Stimulated activated CD4-positive, alpha-beta T cell treated with anti-CD3 and anti-CD28 coated beads, Interleukin-2, amount 100 ng/mL, for 4 hours (primary cell): ENCODE results near the gene TMPRSS11E.
"Not testable (repeated sequence)": the region's sequence is repeated elsewhere in the genome, so short reads cannot be mapped to it uniquely, and the experiment has no call there.

ENCODE experiments used
- DNase-seq: peaks from one replicate; pipeline ENCODE4 v3.0.0-alpha.2; 2020; ENCODE audit warnings: low read depth

TMPRSS11E gene

DNA sequence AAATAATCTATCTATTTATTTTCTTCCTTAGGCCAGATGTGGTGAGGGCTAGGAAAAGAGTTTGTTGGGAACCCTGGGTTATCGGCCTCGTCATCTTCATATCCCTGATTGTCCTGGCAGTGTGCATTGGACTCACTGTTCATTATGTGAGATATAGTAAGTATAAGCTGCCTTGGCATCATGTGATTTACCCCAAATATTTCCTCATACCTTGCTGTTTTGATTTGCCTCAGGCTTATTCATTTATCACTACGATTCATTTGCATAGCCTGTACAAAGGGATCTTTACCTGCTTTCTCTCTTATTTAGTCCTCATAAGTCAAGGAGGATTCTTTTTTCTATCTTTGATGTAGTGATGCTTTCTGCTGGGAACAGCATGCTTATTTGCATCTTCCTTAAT lies 14.5 kb downstream of the TMPRSS11E start:
- DNase-seq, result no peak

DNA sequence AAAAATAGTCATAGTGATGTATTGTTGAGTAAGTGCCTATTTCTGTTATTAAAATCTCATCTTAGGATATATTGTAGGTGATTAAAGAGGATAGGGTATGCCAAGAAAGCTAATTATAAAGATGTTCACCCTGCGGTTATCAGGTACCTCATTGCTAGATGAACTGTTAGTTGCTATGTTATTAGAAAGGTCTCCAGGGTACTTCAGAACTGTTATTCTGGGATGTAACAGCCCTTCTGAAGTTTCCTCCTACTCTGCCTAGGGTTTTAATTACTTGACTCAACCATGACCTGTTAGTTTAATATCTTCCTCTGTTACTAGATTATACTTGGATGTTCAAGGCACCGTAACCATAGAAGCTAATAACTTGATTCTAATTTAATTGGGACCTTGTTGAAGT lies 15.4 kb downstream of the TMPRSS11E start:
- DNase-seq, result no peak

DNA sequence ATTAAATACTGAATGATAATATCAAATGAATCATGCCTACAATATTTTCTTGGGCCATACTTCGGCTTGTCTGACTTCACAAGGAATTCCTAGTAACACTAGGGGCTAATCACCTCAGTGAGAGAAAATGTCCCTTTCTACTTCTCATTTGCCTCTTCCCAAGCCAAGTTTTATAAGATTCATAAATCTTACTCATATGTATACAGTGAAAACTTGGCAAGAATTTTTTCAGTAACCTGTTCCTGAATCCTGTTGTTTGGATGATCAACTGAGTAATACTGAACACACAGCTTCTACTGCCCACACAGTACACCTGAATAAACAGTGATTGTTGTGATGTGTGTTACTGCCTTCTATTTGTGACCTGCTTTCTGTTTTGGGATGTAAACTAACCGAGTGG lies 16.5 kb downstream of the TMPRSS11E start:
- DNase-seq, result no peak

DNA sequence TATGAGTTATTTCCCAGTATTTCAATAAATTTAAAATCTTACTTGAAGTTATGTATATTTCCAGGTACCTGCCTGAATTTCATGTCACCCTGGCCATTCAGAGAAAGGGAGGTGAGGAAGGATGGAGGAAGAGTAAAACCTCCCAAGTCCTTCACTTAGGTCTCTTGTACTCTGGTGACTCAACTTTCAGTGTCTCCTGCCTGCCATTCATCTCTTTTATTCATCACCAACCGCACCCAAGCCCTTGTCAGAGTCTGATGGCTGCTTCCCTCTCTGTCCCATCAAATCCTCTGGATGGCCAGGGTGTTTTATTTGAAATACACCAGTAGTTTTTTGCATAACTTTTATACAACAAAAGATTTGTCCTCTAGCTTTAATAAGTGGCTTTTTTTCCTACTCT lies 17.8 kb downstream of the TMPRSS11E start:
- DNase-seq, result no peak

DNA sequence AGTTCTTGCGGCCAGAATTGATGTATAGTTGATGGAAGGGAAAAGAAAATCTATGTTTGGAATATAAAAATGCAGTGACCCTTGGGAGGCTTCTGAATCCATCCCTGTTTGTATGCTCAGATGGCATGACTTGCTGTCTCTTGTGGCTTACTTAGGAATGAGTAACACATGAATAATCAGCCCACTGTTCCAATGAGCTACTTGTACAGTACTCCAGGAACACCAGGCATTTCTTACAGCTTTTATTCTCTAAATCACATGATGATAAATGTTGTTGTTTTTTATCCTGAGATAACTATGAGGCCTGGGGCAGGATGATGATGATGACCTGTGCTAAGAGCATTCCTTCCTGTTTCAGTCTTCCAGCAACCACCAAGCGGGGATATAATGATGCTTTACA lies 18.9 kb downstream of the TMPRSS11E start:
- no peak for DNase-seq

DNA sequence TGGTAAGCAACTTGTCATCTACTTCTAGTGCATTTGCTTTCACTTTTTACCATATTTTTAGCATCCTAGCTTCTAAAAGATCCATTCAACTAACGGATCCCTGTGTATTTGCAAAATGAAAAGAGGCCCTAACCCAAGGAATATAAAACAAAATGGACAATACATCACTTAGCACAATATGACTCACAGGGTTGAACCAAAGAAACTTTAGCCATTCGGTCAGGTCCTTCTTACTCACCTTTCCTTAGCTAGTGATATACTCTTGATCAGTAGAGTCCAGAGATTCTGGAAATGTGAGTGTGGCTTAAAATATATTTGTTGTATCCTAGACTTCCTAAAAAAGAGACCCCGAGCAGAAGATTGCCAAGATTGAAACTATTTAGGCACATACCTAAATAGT lies 19.5 kb downstream of the TMPRSS11E start:
- no peak for DNase-seq

DNA sequence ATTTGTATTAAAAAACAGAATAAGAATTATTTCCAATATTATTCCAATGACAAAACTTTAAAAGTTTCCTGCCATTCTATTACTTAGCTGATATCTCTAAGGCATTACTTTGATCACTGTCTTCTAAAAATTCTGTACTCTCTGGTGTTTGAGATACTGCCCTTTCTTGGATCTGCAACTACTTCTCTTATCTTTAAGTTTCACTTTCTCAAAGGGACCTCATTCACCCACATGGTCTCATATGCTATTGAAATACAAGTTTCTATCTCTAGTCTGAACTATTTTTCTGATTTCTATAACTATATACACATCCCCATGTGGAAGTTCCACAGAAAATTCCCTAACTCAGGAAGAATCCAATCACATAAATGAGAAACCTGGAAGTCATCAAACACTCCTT lies 22.2 kb downstream of the TMPRSS11E start:
- DNase-seq, result no peak

DNA sequence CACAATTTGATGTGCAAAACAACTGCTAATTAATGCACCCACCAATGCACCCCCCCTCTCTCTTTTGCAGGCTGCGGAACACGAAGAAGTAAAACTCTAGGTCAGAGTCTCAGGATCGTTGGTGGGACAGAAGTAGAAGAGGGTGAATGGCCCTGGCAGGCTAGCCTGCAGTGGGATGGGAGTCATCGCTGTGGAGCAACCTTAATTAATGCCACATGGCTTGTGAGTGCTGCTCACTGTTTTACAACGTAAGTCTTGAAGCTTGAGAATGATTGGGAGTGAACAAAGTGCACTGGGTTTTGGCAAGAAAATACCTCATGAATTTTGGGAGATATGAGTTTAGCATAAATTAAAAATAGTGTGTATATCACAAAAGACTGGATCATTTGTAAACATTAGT lies 28.9 kb downstream of the TMPRSS11E start:
- no peak for DNase-seq

DNA sequence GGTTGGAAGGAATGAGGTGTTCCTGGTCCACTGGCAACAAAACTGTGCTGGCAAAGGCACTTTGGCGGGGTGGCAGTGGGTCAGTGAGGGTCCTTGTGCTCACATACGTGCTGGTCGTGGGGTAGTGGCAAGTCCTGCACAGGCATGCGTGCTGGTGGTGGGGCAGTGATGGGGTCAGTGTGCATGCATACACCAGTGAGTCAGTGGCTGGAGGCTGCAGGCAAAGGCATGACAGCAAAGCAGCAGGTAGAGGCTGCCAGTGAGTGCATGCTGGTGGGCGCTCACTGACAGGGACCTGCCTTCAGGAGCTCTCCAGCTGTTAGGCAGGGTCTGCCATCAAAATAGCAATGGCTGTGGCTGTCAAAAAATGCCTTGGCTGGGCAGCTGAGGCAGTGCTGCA lies 42.1 kb downstream of the TMPRSS11E start:
- DNase-seq, result no peak

DNA sequence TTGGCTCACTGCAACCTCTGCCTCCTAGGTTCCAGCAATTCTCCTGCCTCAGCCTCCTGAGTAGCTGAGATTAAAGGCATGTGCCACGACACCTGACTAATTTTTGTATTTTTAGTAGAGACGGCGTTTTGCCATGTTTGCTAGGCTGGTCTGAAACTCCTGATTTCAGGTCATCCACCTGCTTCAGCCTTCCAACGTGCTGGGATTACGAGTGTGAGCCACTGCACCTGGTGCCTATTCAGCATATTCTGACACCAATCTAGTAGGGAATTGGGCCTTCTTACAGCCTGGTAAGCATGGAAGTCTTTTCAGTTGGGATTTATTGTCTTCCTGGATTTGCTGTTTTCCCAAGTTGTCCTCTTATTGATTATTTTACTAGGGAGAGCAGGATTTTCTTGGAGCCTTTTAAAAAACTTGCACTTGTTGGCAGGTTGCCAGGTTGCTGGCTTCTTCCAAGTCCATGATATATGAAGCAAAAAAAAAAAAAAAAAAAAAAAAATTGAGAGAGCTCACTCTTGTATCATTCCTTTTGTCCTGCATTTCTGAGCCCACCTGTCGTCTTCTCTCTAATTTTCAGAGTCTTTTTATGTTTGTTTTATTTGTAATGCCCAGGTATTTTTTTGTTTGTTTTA lies 43.7 kb downstream of the TMPRSS11E start:
- no peak for DNase-seq

DNA sequence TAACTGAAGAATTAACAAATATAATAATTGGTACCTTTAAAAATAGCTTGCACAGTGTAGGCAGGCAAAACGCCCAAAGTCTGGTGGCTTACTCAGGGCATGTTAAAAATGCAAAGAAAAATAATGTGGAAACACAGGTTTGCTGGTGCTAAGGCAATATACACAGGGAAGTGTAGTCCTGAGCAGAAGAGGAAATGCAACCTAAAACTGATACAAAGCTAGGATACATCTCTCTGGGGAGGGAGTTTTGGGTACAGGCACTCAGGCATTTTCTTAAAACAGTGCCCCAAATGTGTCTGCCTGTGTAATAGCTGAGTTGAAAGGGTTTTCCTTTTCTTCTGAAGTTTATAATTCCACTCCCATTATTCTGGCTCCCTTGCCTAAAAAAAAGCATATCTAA lies 47.4 kb downstream of the TMPRSS11E start:
- no peak for DNase-seq

DNA sequence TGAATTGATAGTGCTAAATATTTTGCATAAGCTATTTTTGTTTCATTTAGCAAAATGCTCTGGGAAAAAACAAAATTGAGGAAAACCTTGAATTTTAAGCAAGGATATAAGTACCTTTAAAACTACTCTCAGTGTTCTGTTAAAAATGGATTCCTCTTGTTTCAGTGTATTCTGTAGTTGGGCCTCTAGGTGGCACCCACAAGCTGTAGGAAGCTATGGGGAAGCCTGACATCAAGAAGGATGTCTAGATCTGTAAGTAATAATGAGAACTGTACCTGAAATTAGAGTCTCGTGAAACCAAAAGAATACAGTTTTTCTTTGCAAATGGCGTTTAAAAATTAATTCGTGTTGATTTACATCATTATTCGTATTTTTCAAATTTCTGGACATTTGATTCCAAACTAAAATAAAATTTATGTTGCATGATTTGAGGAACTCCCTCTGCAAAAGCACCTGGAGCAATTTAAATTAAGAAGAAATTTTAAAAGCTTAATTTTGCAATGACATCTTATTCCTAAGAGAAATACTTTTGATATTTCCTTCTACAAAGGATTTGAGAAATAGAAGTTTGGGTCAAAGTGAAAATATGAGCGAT lies 51.2 kb downstream of the TMPRSS11E start:
- DNase-seq, result peak; percentile 44

DNA sequence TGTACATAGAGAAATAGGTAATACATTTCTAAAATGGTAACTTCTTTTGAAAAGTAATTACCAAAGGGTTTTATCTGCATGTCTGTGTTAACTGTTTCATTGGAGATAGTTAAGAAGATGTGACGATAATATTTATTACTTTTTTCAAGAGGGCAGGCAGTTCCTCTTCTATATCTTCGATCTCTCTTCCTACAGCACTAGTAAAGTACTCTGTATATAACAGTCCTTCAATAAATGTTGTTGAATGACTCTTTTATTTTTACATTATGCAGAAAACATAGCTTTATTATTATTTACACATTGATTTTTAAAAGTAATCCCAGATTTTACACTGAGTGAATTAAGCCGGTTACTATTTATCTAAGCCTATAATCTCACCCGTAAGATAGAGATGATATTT lies 51.8 kb downstream of the TMPRSS11E start:
- no peak for DNase-seq

DNA sequence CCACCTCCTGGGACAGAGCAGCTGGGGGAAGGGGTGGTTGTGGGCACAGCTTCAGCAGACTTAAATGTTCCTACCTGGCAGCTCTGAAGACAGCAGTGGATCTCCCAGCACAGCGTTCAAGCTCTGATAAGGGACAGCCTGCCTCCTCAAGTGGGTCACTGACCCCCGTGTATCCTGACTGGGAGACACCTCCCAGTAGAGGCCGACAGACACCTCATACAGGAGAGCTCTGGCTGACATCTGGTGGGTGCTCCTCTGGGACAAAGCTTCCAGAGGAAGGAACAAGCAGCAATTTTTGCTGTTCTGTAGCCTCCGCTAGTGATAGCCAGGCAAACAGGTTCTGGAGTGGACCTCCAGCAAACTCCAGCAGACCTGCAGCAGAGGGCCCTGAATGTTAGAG lies 56.2 kb downstream of the TMPRSS11E start:
- not testable (repeated sequence) for DNase-seq

DNA sequence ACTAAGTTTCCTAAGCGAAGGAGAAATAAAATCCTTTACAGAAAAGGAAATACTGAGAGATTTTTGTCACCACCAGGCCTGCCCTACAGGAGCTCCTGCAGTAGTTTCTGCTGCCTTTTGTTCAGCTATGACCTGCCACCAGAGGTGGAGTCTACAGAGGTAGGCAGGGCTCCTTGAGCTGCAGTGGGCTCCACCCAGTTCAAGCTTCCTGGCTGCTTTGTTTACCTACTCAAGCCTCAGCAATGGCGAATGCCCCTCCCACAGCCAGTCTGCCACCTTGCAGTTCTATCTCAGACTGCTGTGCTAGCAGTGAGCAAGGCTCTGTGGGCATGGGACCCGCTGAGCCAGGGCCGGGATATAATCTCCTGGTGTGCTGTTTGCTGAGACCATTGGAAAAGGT lies 57.6 kb downstream of the TMPRSS11E start:
- DNase-seq, result not testable (repeated sequence)

DNA sequence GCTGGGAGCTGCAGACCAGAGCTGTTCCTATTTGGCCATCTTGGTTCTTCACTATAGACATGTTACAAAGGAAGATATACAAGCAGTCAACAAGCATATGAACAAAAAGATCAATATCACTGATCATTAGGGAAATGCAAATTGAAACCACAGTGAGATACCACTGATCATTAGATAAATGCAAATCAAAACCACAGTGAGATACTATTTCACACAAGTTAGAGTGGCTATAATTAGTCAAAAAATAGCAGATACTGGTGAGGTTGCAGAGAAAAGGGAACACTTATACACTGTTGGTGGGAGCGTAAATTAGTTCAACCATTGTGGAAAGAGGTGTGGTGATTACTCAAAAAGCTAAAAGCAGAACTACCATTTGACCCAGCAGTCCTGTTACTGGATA lies 58.2 kb downstream of the TMPRSS11E start:
- not testable (repeated sequence) for DNase-seq

DNA sequence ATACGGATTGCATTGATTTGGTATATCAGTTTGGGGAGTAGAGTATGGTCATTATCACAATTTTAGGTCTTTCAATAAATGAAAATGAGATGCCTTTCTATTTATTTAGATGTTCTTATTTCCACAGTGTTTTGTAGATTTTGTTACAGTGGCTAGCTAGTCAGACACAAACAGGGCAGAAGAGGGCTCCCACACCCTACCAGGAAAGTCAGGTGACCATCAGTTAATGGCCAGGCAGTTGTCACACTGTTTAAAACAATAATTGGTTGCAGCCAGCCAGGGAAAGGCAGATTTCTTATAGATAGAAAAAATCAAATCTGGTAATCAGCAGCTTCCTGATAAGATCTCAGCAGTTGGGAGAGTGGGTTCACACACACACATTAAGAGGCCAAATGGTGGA lies 71.6 kb downstream of the TMPRSS11E start:
- no peak for DNase-seq

DNA sequence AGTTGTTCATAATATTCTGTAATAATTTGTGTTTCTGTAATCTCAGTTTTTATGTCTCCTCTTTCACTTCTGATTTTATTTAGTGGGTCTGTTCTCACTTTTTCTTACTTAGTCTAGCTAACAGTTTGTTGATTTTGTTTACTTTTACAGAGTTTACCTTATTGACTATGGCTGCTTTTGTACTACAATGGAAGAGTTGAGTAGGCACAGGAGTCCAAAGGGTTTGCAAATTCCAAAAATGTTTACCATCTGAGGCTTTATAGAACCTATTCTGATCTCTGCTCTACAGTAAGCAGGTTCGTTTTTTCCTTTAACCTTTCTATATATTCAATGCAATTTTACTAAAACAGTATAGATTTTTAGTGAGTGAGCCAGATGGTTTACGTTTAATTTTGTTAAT lies 73.7 kb downstream of the TMPRSS11E start:
- DNase-seq, result no peak

DNA sequence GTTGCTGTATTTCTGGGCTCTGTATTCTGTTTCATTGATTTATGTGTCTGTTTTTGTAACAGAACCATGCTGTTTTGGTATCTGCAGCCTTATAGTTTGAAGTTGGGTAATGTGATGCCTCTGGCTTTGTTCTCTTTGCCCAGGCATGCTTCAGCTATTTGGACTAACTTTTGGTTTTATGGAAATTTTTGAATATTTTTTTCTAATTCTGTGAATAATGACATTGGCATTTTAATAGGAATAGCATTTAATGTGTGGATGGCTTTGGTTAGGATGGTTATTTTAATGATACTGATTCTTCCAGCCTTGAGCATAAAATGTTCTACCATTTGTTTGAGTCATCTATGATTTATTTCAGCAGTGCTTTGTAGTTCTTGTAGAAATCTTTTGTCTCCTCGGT lies 75.0 kb downstream of the TMPRSS11E start:
- DNase-seq, result not testable (repeated sequence)

DNA sequence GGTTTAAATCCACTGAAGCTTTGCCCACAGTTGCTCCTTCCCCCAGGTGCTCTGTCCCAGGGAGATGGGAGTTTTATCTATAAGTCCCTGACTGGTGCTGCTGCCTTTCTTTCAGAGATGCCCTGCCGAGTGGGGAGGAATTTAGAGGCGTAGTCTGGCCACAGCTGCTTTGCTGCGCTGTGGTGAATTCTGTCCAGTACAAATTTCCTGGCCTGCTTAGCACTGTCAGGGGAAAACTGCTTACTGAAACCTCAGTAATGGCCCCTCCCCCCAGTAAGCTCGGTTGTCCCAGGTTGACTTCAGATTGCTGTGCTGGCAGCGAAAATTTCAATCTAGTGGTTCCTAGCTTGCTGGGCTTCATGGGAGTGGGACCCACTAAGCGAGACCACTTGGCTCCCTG lies 88.7 kb downstream of the TMPRSS11E start:
- no peak for DNase-seq

DNA sequence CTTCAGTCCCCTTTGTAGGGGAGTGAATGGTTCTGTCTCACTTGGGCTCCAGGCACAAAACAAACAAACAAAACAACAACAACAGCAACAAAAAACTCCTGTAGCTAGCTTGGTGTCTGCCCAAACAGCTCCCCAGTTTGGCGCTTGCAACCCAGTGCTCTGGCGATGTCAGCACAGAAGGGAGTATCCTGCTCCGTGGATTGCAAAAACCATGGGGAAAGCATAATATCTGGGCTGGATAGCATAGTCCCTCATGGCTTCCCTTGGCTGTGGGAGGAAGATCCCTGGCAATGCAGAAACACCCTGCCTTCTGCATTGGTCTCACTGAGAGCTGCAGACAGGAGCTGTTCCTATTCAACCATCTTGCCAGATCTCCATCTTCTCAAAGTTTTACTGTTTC lies 89.1 kb downstream of the TMPRSS11E start:
- no peak for DNase-seq

DNA sequence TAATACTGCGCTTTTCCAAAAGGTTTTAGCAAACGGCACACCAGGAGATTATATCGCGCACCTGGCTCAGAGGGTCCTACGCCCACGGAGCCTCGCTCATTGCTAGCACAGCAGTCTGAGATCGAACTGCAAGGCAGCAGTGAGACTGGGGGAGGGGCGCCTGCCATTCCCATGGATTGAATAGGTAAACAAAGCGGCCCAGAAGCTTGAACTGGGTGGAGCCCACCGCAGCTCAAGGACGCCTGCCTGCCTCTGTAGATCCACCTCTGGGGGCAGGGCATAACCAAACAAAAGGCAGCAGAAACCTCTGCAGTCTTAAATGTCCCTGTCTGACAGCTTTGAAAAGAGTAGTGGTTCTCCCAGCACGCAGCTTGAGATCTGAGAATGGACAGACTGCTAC lies 95.5 kb downstream of the TMPRSS11E start:
- DNase-seq, result not testable (repeated sequence)
